GM19240 (cell line): ENCODE results near the gene FAM25A.
"Not testable (repeated sequence)": the region's sequence is repeated elsewhere in the genome, so short reads cannot be mapped to it uniquely, and the experiment has no call there.

ENCODE experiments used
- DNase-seq: peaks from one replicate; pipeline ENCODE4 v3.0.0; 2011; ENCODE audit warnings: low spot score; ENCODE audit not compliant: insufficient read length

FAM25A gene

GRCh38 chr10:87009134-87009696, 10.9 kb upstream of the FAM25A start:
- not testable (repeated sequence) for DNase-seq

- DNase-seq = not testable (repeated sequence)
Observed at GRCh38 chr10:87013528-87013927, 6.6 kb upstream of the FAM25A start.

DNA sequence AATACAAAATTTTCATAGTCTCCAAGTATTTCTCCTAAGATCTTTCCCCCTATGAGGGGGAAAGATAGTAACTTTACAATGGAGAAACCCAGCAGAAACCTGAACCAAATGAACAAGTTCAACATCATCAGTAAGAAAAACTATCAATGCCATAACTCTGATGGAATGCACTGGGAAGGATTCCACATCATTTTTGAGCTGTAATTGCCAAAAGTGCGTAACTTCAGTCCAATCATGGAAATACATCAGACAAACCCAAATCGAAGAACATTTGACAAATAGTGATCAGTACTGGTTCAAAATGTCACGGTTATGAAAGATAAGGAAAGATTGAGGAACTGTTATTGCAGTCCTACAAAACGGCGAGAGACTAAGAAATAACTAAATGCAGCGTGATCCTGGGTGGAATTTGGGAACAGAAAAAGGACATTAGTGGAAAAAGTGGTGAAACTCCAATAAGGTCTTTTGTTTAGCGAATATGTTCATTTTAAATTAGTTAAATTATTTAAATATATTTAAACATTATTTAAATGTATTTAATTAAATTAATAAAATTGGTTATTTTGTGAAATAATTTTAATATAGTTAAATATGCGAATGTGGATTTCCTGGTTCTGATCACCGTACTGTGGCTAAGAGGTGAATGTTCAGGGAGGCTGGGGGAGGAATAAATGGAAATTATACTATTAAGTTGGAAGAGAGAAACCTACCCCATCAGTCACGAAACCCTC, 4.9 kb upstream of the FAM25A start:
- not testable (repeated sequence) for DNase-seq

DNA sequence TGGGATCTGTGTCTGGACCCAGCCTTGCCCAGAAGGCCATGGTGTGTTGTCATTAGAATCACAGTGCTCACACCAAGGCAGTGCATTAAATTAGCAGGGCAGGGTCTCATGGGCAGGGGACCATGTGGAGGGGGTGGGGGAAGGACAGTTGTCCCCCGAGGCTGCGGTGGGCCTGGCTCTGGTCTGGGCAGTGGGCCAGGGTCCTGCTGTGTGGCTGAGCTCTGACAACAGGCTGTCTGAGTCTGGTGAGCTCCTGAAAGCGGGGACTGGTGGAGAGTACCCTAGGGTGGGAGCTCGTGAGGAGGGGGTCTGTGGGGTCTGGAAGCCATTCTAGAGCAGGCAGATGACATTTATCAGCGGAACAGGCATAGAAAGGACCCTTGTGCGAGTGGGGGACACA, 2.0 kb upstream of the FAM25A start:
- not testable (repeated sequence) for DNase-seq

GRCh38 chr10:87019066-87019465, 1.0 kb upstream of the FAM25A start:
- not testable (repeated sequence) for DNase-seq

DNA sequence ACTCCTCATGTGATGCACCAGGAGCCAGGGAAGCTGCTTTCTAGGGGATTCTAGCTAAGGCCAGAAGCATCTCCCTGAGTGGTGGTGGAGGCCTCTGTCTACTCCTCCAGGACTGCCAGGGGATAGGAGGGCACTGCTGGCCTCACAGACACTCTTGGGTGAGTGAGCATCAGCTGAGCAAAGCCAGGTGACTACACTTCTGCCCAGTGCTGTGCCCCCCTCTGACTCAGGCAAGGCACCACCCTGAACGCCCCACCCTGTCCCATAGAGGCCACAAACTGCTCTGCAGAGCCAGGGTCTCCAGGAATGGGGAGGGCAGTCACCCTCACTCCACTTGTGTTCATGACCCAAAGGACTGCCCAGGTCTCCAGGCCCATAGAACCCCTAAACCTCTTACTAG, 590 bp upstream of the FAM25A start:
- DNase-seq = not testable (repeated sequence)

GRCh38 chr10:87025285-87025958, 5.3 kb downstream of the FAM25A start:
- DNase-seq = not testable (repeated sequence)

- DNase-seq = not testable (repeated sequence)
Observed at GRCh38 chr10:87026747-87027508, 6.8 kb downstream of the FAM25A start.

DNA sequence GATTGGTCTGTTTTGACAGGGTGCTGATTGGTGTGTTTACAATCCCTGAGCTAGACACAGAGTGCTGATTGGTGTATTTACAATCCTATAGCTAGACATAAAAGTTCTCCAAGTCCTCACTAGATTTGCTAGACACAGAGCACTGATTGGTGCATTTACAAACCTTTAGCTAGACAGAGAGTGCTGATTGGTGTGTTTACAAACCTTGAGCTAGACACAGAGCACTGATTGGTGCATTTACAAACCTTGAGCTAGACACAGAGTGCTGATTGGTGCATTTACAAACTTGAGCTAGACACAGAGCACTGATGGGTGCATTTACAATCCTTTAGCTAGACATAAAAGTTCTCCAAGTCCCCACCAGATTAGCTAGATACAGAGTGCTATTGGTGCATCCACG, 10.3 kb downstream of the FAM25A start:
- DNase-seq = not testable (repeated sequence)

- DNase-seq = no peak
Observed at GRCh38 chr10:87030912-87031635, 11.0 kb downstream of the FAM25A start.

DNA sequence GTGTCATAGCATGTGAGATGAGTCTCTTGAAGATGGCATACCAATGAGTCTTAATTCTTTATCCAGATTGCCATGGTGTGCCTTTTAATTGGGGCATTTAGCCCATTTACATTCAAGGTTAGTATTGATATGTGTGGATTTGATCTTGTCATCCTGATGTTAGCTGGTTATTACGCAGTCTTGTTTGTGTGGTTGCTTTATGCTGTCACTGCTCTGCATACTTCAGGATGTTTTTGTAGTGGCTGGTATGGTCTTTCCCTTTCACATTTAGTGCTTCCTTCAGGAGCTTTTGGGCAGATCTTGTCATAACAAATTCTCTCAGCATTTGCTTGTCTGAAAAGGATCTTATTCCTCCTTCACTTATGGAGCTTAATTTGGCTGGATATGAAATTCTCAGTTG, 16.5 kb downstream of the FAM25A start:
- DNase-seq = no peak

- no peak for DNase-seq
Observed at GRCh38 chr10:87038286-87038717, 18.2 kb downstream of the FAM25A start.

- DNase-seq = no peak
Observed at GRCh38 chr10:87038786-87039185, 18.7 kb downstream of the FAM25A start.

DNA sequence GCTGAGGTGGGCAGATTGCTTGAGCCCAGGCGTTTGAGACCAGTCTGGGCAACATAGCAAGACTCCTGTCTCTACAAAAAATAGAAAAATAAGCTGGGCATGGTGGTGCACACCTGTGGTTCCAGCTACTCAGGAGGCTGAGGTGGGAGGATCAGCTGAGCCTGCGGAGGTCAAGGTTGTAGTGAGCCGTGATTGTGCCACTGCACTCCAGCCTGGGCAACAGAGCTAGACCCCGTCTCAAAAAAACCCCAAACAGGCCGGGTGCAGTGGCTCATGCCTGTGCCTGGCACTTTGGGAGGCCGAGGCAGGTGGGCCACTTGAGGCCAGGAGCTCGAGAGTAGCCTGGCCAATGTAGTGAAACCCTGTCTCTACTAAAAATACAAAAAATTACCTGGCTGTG, 23.5 kb downstream of the FAM25A start:
- not testable (repeated sequence) for DNase-seq

DNA sequence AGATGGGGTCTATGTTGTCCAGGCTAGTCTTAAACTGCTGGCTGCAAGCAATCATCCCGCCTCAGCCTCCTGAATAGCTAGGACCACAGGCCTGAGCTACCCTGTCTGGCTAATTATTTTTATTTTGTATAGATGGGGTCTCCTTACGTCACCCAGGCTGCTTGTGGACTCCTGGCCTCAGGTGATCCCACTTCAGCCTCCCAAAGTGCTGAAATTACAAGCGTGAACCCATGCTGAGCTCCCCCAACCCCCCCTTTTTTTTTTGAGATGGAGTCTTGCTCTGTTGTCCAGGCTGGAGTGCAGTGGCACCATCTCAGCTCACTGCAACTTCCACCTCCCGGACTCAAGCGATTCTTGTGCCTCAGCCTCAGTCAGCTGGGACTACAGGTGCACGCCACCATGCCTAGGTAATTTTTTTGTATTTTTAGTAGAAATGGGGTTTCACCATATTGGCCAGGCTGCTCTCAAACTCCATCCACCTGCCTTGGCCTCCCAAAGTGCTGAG, 25.4 kb downstream of the FAM25A start:
- no peak for DNase-seq

GRCh38 chr10:87053111-87053510, 33.0 kb downstream of the FAM25A start:
- DNase-seq = no peak

DNA sequence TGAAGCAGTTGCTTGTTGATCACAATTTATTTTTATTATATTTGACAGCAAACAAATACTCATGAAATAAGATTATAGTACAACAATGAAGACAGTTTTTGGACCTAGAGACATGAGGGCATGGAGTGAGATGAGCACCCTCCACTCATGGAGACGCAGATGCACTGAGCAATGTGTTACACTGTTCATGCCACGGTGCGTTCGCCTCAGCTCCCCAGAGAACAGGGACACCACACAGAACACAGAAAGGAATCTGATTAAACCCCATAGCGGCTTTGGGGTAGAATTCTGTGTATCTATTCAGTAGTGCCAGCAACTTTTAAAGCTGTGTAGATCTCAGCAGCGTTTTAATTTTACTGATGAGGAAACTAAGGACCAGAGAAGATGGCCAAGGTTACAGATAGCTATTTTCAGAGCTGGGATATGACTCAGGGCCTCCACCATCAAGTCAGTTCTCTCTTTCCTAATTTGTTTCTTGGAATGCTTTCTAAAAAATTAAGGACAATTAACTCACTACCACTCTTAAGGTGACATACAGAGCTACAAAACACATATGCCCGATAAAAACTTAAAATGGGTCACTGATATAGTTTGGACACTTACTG, 33.6 kb downstream of the FAM25A start:
- DNase-seq = no peak

- no peak for DNase-seq
Observed at GRCh38 chr10:87054373-87055295, 34.5 kb downstream of the FAM25A start.

- no peak for DNase-seq
Observed at GRCh38 chr10:87058171-87058570, 38.1 kb downstream of the FAM25A start.
